B cell (primary cell): Measurements from ENCODE around the gene SLC22A24. TPM values are rescaled to one million over a fixed set of nuclear protein-coding genes. Genes with fewer than 3 reads are reported as not detected.

Experiments used
- ATAC-seq: fragments of 200-7000 bp; cut with Tn5 transposase; one replicate; pipeline ENCODE4 v1.10.0; 2021; ENCODE audit warnings: low read depth, mild to moderate bottlenecking, moderate number of reproducible peaks, moderate library complexity
- CTCF ChIA-PET: fragments of 350-600 bp; sonication (Branson Sonifier 250); formaldehyde crosslinking; loops from one replicate; lab custom pipeline; 2021; ENCODE audit warnings: antibody characterized with exemption, inconsistent platforms; lab: Charles Lee
- POLR2A ChIA-PET: fragments of 350-600 bp; sonication (Branson Sonifier 250); formaldehyde crosslinking; loops from one replicate; lab custom pipeline; 2021; ENCODE audit warnings: antibody characterized with exemption; lab: Charles Lee
- DNase-seq: peaks from one replicate; pipeline ENCODE4 v3.0.0; 2013
- H2AFZ ChIP-seq: 2 replicates; pipeline ENCODE4 v1.6.1; 2012; ENCODE audit warnings: mild to moderate bottlenecking, low read depth, low read length; ENCODE audit not compliant: insufficient read depth, poor library complexity, severe bottlenecking
- H3K27ac ChIP-seq, 2 donors: 1 replicate in 1 of 2; 2 replicates in 1 of 2; pipeline ENCODE4 v1.5.1; 2012 to 2013; ENCODE audit warnings: low read length in 2 of 2, mild to moderate bottlenecking in 2 of 2, moderate library complexity in 1 of 2
- H3K27me3 ChIP-seq, 4 experiments: fragments of 200-600 bp in 1 of 4; sonication (generic) in 1 of 4; replicated peaks in 1 of 4; 1 replicate in 2 of 4; 2 replicates in 2 of 4; pipeline versions ENCODE4 v1.6.1 to v1.7.0; 2013 to 2016; ENCODE audit warnings: low read length in 3 of 4, mild to moderate bottlenecking in 2 of 4, mixed read lengths in 1 of 4, moderate library complexity in 1 of 4; ENCODE audit not compliant: insufficient read depth in 4 of 4, control insufficient read depth in 3 of 4; ENCODE audit errors: control extremely low read depth in 1 of 4
- H3K36me3 ChIP-seq, 2 experiments: replicated peaks in 1 of 2; 1 replicate in 1 of 2; 2 replicates in 1 of 2; pipeline versions ENCODE4 v1.6.1 to v1.7.1; 2013; ENCODE audit warnings: low read length in 1 of 2; ENCODE audit not compliant: insufficient read depth in 2 of 2, control insufficient read depth in 1 of 2; ENCODE audit errors: control extremely low read depth in 1 of 2, extremely low read depth in 1 of 2
- H3K4me1 ChIP-seq, 2 donors: fragments of 200-600 bp in 1 of 2; sonication (generic) in 1 of 2; 1 replicate in 1 of 2; 2 replicates in 1 of 2; pipeline versions ENCODE4 v1.5.1 to v1.6.1; 2013 to 2017; ENCODE audit warnings: low read length in 2 of 2; ENCODE audit not compliant: control insufficient read depth in 2 of 2, insufficient read depth in 2 of 2
- H3K4me2 ChIP-seq: replicated peaks from 2 replicates; pipeline ENCODE3; 2012; ENCODE audit warnings: mild to moderate bottlenecking, low read depth, low read length; ENCODE audit not compliant: poor library complexity, severe bottlenecking
- H3K4me3 ChIP-seq, 5 experiments: fragments of 200-600 bp in 1 of 5; sonication (generic) in 1 of 5; 1 replicate in 3 of 5; 2 replicates in 2 of 5; pipeline versions ENCODE4 v1.5.1 to v1.7.0; 2011 to 2016; ENCODE audit warnings: low read length in 4 of 5, mild to moderate bottlenecking in 4 of 5, low read depth in 2 of 5, control low read depth in 1 of 5, moderate library complexity in 1 of 5; ENCODE audit not compliant: insufficient read depth in 1 of 5; ENCODE audit errors: control extremely low read depth in 1 of 5, extremely low read depth in 1 of 5
- H3K79me2 ChIP-seq: fragments of 200-600 bp; sonication (generic); one replicate; pipeline ENCODE4 v1.6.0; 2016; ENCODE audit warnings: low read length; ENCODE audit not compliant: control insufficient read depth, insufficient read depth
- H3K9ac ChIP-seq: fragments of 200-600 bp; sonication (generic); 2 replicates; pipeline ENCODE4 v1.6.1; 2017; ENCODE audit warnings: mild to moderate bottlenecking, low read length, moderate library complexity
- H3K9me3 ChIP-seq, 3 donors: one replicate each; pipeline versions ENCODE4 v1.6.1 to v1.7.1; 2013; ENCODE audit warnings: low read length in 2 of 3; ENCODE audit not compliant: control insufficient read depth in 2 of 3, insufficient read depth in 1 of 3; ENCODE audit errors: control extremely low read depth in 1 of 3
- H4K20me1 ChIP-seq: 2 replicates; pipeline ENCODE4 v1.6.0; 2012; ENCODE audit warnings: mild to moderate bottlenecking, low read length; ENCODE audit not compliant: insufficient read depth, control insufficient read depth, poor library complexity, severe bottlenecking
- H3K27ac Mint-ChIP-seq: one replicate; pipeline ENCODE4 v1.8.0; 2021; ENCODE audit warnings: mixed read lengths
- H3K27me3 Mint-ChIP-seq: one replicate; pipeline ENCODE4 v1.8.0; 2021; ENCODE audit warnings: mixed read lengths
- H3K4me1 Mint-ChIP-seq: one replicate; pipeline ENCODE4 v1.8.0; 2021; ENCODE audit warnings: mixed read lengths
- H3K4me3 Mint-ChIP-seq: one replicate; pipeline ENCODE4 v1.8.0; 2021; ENCODE audit warnings: mixed read lengths
- H3K9me3 Mint-ChIP-seq: one replicate; pipeline ENCODE4 v1.8.0; 2022; ENCODE audit warnings: mixed read lengths; ENCODE audit not compliant: insufficient read depth
- CTCF ChIP-seq: fragments of 200-600 bp; IDR thresholded peaks from one replicate; pipeline ENCODE4 v1.8.0; 2022; ENCODE audit warnings: antibody characterized with exemption, mild to moderate bottlenecking
- EZH2 ChIP-seq: IDR thresholded peaks from 2 replicates; pipeline ENCODE4 v1.6.1; 2012; ENCODE audit warnings: borderline replicate concordance, low read depth, mild to moderate bottlenecking, moderate library complexity, low read length; ENCODE audit not compliant: insufficient read depth, poor library complexity, severe bottlenecking
- WGBS: methylation state at CpG from one replicate; pipeline ENCODE4 v1.1.5; 2013; ENCODE audit warnings: missing lambda C conversion rate; ENCODE audit not compliant: insufficient coverage; 5-methylcytosine and 5-hydroxymethylcytosine counted together
- intact Hi-C: fragments of 100-400 bp; cut with micrococcal nuclease; formaldehyde crosslinking; loops from one replicate; pipeline ENCODE4 v1.10.0; 2022
- polyA plus RNA-seq: library from polyadenylated mRNA; depleted of rRNA; stranded (reverse); fragments of >200 nt; gene quantifications from 2 replicates; pipeline ENCODE4 v1.2.3, GENCODE V29; 2012
- total RNA-seq, 2 donors: library from RNA; stranded (reverse); fragments of 120-200 nt in 1 of 2; gene quantifications; 1 replicate in 1 of 2; 2 replicates in 1 of 2; pipeline versions ENCODE4 v1.2.3 to v1.2.4, GENCODE V29; 2013 to 2022

The SLC22A24 gene
- total and polyA plus RNA-seq, 2 donors (not counting 1 experiment from before 2014, with no cell fraction given) = not detected

- CTCF ChIA-PET = no interaction called here
- 97% methylated on average over 3 of the region's 4 CpGs for WGBS
- H3K27ac Mint-ChIP-seq = no peak overlapping the region
- Histone ChIP-seq H3K36me3 (no peaks in the 10 kb centered on the region), H3K9me3 (no peaks in the 10 kb centered on the region), H3K4me1 (no peaks in the 10 kb centered on the region), H3K27ac (no peak overlapping the region), H3K4me2 (no peak overlapping the region), H4K20me1 (no peaks in the 10 kb centered on the region), H3K9ac (no peak overlapping the region), H3K79me2 (no peaks in the 10 kb centered on the region), H3K4me3 (no peak overlapping the region), H2AFZ (no peak overlapping the region), H3K27me3 (peaks cover 0 to 20% (median 15%) of the 10 kb centered on the region in 4 experiments)
- TF ChIP-seq EZH2 (no peak), CTCF (no peak)
- no peaks in the 10 kb centered on the region for H3K4me1 Mint-ChIP-seq
- no peak overlapping the region for H3K4me3 Mint-ChIP-seq
- H3K27me3 Mint-ChIP-seq = peaks cover 54% of the 10 kb centered on the region
- ATAC-seq (no peak), DNase-seq (no peak)
- intact Hi-C loops = no loop called here
- POLR2A ChIA-PET = no interaction called here
- H3K9me3 Mint-ChIP-seq = no peaks in the 10 kb centered on the region
These were observed 21.8 kb upstream of the SLC22A24 start for GRCh38 chr11:63165706-63166310.

GRCh38 chr11:63155794-63156193, 11.8 kb upstream of the SLC22A24 start:
- CTCF ChIA-PET = no interaction called here
- no peaks in the 10 kb centered on the region for H3K4me1 ChIP-seq
- no peak overlapping the region for H2AFZ ChIP-seq
- H3K4me2 ChIP-seq = no peak overlapping the region
- ATAC-seq = no peak
- peaks cover 25% of the 10 kb centered on the region for H3K27me3 Mint-ChIP-seq
- 67% methylated on average over 1 of the region's 1 CpG for WGBS
- peaks cover 4% of the 10 kb centered on the region for H3K9me3 Mint-ChIP-seq
- H3K4me3 ChIP-seq = no peak overlapping the region
- no peak for DNase-seq
- no peak overlapping the region for H3K4me3 Mint-ChIP-seq
- POLR2A ChIA-PET = no interaction called here
- H3K27ac Mint-ChIP-seq = no peak overlapping the region
- no peaks in the 10 kb centered on the region for H3K79me2 ChIP-seq
- H3K27me3 ChIP-seq = peaks cover 0 to 5% (median 2%) of the 10 kb centered on the region in 4 experiments
- TF ChIP-seq EZH2 = no peak
- TF ChIP-seq CTCF = no peak
- H3K4me1 Mint-ChIP-seq = no peaks in the 10 kb centered on the region
- H3K9ac ChIP-seq = no peak overlapping the region
- intact Hi-C loops = no loop called here
- no peaks in the 10 kb centered on the region for H4K20me1 ChIP-seq
- no peak overlapping the region for H3K27ac ChIP-seq
- H3K9me3 ChIP-seq = no peaks in the 10 kb centered on the region
- no peaks in the 10 kb centered on the region for H3K36me3 ChIP-seq
